ENCODE data around the gene NTSR1.

Gene NTSR1

GRCh38 chr20:62791301-62792181, 82.9 kb downstream of the NTSR1 start:
- Histone ChIP-seq H3K4me3 (replicated peaks; ENCODE audit: insufficient read depth, low read length) (no peak overlapping the region), H3K27me3 (ENCODE audit: insufficient read depth, poor library complexity, severe bottlenecking) (no peaks in the 10 kb centered on the region), H3K27ac (replicated peaks) (no peak overlapping the region)
- DNase-seq (ENCODE audit: low read depth in 1 of 2, low spot score in 1 of 2), result peak; percentile 88 to 92
- TF ChIP-seq, protein P1, sequence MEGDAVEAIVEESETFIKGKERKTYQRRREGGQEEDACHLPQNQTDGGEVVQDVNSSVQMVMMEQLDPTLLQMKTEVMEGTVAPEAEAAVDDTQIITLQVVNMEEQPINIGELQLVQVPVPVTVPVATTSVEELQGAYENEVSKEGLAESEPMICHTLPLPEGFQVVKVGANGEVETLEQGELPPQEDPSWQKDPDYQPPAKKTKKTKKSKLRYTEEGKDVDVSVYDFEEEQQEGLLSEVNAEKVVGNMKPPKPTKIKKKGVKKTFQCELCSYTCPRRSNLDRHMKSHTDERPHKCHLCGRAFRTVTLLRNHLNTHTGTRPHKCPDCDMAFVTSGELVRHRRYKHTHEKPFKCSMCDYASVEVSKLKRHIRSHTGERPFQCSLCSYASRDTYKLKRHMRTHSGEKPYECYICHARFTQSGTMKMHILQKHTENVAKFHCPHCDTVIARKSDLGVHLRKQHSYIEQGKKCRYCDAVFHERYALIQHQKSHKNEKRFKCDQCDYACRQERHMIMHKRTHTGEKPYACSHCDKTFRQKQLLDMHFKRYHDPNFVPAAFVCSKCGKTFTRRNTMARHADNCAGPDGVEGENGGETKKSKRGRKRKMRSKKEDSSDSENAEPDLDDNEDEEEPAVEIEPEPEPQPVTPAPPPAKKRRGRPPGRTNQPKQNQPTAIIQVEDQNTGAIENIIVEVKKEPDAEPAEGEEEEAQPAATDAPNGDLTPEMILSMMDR (IDR thresholded peaks at IDR 0.05; ENCODE audit: insufficient read depth, low read length), result peak; percentile 90
- TF ChIP-seq SPI1 (IDR thresholded peaks at IDR 0.05; ENCODE audit: borderline replicate concordance, low read depth) (peak; percentile 22; the same call in 1 of the 2 replicates), POLR2AphosphoS5 (IDR thresholded peaks at IDR 0.05; ENCODE audit: low read depth) (no peak), GABPA (IDR thresholded peaks at IDR 0.05; ENCODE audit: low read depth) (0 out of 2 replicates have a peak, but pooled peaks have one; percentile 26), REST (IDR thresholded peaks at IDR 0.05; ENCODE audit: insufficient replicate concordance, low read depth) (no peak)

DNA sequence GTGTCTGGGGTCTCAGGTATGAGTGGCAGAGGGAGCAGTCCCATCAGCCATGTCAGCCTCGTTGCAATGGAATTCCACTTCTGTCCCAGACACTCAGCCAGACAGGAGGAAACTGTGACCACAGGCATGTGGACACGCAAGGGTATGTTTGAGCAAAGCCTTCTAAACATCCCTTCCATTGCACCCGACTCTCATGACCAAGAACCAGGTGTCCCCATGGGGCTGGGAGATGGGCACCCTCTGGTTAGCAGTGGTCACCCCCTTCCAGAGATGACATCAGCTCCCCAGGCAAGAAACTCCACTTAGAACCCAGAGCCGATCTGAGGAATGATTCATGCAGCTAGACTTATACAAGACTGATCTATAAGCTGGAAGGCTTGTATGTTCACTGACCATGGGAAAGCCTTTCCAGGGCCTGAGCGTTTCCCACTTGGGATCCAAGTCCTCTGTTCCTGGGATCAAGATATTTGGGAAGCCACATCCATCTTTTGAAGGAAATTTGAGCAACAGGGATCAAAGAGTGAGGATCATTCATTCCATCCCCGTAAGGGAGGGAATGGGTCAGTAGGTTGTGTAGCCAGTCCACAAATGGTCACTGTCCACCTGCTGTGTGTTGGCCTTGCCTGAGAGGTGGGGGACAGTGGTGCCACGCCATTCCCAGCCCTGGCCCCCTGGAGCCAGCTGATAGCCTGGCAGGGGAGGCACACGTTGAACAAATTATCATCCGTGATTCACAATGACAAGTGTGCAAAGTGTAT, 83.7 kb downstream of the NTSR1 start:
- no peak for DNase-seq (ENCODE audit: low read depth in 1 of 2, low spot score in 1 of 2)
- TF ChIP-seq, protein P1 (IDR thresholded peaks at IDR 0.05; ENCODE audit: insufficient read depth, low read length), result no peak
- TF ChIP-seq REST (IDR thresholded peaks at IDR 0.05; ENCODE audit: insufficient replicate concordance, low read depth) (no peak), SPI1 (IDR thresholded peaks at IDR 0.05; ENCODE audit: borderline replicate concordance, low read depth) (no peak), POLR2AphosphoS5 (IDR thresholded peaks at IDR 0.05; ENCODE audit: low read depth) (no peak), GABPA (IDR thresholded peaks at IDR 0.05; ENCODE audit: low read depth) (no peak)

GRCh38 chr20:62792940-62793756, 84.5 kb downstream of the NTSR1 start:
- Histone ChIP-seq H3K27me3 (ENCODE audit: insufficient read depth, poor library complexity, severe bottlenecking) (no peaks in the 10 kb centered on the region), H3K27ac (replicated peaks) (peak overlapping the region; percentile 68), H3K4me3 (replicated peaks; ENCODE audit: insufficient read depth, low read length) (no peak overlapping the region)
- no peak for DNase-seq (ENCODE audit: low read depth in 1 of 2, low spot score in 1 of 2)
- TF ChIP-seq, protein P1 (IDR thresholded peaks at IDR 0.05; ENCODE audit: insufficient read depth, low read length), result no peak

More for the DNA sequence above, 83.7 kb downstream of the NTSR1 start:
- Histone ChIP-seq H3K27me3 (ENCODE audit: insufficient read depth, poor library complexity, severe bottlenecking) (no peaks in the 10 kb centered on the region), H3K27ac (replicated peaks) (no peak overlapping the region), H3K4me3 (replicated peaks; ENCODE audit: insufficient read depth, low read length) (no peak overlapping the region)
